Measurements from ENCODE around the gene C5AR2. TPM values are rescaled to one million over a fixed set of nuclear protein-coding genes. Genes with fewer than 3 reads are reported as not detected.

C5AR2 gene
- total RNA-seq, 2 donors from 2014 or later: not detected

- no peak for TF ChIP-seq CTCF (conservative IDR thresholded peaks at IDR 0.05)
- no peak overlapping the region for H3K4me3 Mint-ChIP-seq
- no peak overlapping the region for H3K27ac Mint-ChIP-seq
- no peaks in the 10 kb centered on the region for H3K36me3 ChIP-seq (ENCODE audit: control insufficient read depth, insufficient read depth, low read length)
- WGBS, 2 experiments (ENCODE audit: insufficient coverage in 1 of 2, insufficient read length in 1 of 2): 86 to 88% methylated on average over 5 to 10 of the region's 10 CpGs
- no peaks in the 10 kb centered on the region for H3K9me3 ChIP-seq (ENCODE audit: control insufficient read depth, low read length)
- H3K4me1 ChIP-seq (ENCODE audit: control insufficient read depth, insufficient read depth, low read length): no peaks in the 10 kb centered on the region
- DNase-seq: no peak
- H3K9me3 Mint-ChIP-seq: no peaks in the 10 kb centered on the region
- no peak overlapping the region for H3K9ac ChIP-seq (ENCODE audit: extremely low read depth, low read length, poor library complexity, severe bottlenecking)
- H3K36me3 Mint-ChIP-seq (ENCODE audit: low read depth): no peaks in the 10 kb centered on the region
- no peaks in the 10 kb centered on the region for H3K27me3 ChIP-seq (ENCODE audit: control insufficient read depth, insufficient read depth, low read length, poor library complexity, severe bottlenecking)
- no peaks in the 10 kb centered on the region for H3K27me3 Mint-ChIP-seq (ENCODE audit: insufficient read depth)
- H3K4me1 Mint-ChIP-seq: no peaks in the 10 kb centered on the region
- no peak overlapping the region for H3K27ac ChIP-seq (ENCODE audit: low read depth, low read length)
- H3K4me3 ChIP-seq (ENCODE audit: low read length): no peak overlapping the region
These were observed 7.4 kb downstream of the C5AR2 start for GRCh38 chr19:47339196-47339880.

- H3K4me1 Mint-ChIP-seq: no peaks in the 10 kb centered on the region
- H3K4me3 ChIP-seq (ENCODE audit: low read length): no peak overlapping the region
- no peak overlapping the region for H3K27ac Mint-ChIP-seq
- no peaks in the 10 kb centered on the region for H3K9me3 Mint-ChIP-seq
- no peaks in the 10 kb centered on the region for H3K36me3 Mint-ChIP-seq (ENCODE audit: low read depth)
- no peaks in the 10 kb centered on the region for H3K4me1 ChIP-seq (ENCODE audit: control insufficient read depth, insufficient read depth, low read length)
- 93 to 94% methylated on average over 25 to 29 of the region's 29 CpGs for WGBS, 2 experiments (ENCODE audit: insufficient coverage in 1 of 2, insufficient read length in 1 of 2)
- no peaks in the 10 kb centered on the region for H3K36me3 ChIP-seq (ENCODE audit: control insufficient read depth, insufficient read depth, low read length)
- no peak overlapping the region for H3K27ac ChIP-seq (ENCODE audit: low read depth, low read length)
- no peak overlapping the region for H3K9ac ChIP-seq (ENCODE audit: extremely low read depth, low read length, poor library complexity, severe bottlenecking)
- H3K27me3 ChIP-seq (ENCODE audit: control insufficient read depth, insufficient read depth, low read length, poor library complexity, severe bottlenecking): no peaks in the 10 kb centered on the region
- no peaks in the 10 kb centered on the region for H3K27me3 Mint-ChIP-seq (ENCODE audit: insufficient read depth)
- H3K4me3 Mint-ChIP-seq: no peak overlapping the region
- no peak for DNase-seq
- TF ChIP-seq CTCF (conservative IDR thresholded peaks at IDR 0.05): no peak
- H3K9me3 ChIP-seq (ENCODE audit: control insufficient read depth, low read length): no peaks in the 10 kb centered on the region
These were observed 8.7 kb downstream of the C5AR2 start for GRCh38 chr19:47340477-47341208.

GRCh38 chr19:47341734-47342133 lies 9.8 kb downstream of the C5AR2 start:
- H3K4me1 ChIP-seq (ENCODE audit: control insufficient read depth, insufficient read depth, low read length): no peaks in the 10 kb centered on the region
- WGBS, 2 experiments (ENCODE audit: insufficient coverage in 1 of 2, insufficient read length in 1 of 2): 87 to 100% methylated on average over 2 to 4 of the region's 4 CpGs
- H3K36me3 ChIP-seq (ENCODE audit: control insufficient read depth, insufficient read depth, low read length): no peaks in the 10 kb centered on the region
- H3K36me3 Mint-ChIP-seq (ENCODE audit: low read depth): no peaks in the 10 kb centered on the region
- no peak overlapping the region for H3K4me3 ChIP-seq (ENCODE audit: low read length)
- no peak overlapping the region for H3K27ac ChIP-seq (ENCODE audit: low read depth, low read length)
- H3K4me1 Mint-ChIP-seq: no peaks in the 10 kb centered on the region
- no peak for DNase-seq
- H3K27me3 ChIP-seq (ENCODE audit: control insufficient read depth, insufficient read depth, low read length, poor library complexity, severe bottlenecking): no peaks in the 10 kb centered on the region
- no peak overlapping the region for H3K4me3 Mint-ChIP-seq
- H3K9ac ChIP-seq (ENCODE audit: extremely low read depth, low read length, poor library complexity, severe bottlenecking): no peak overlapping the region
- H3K9me3 ChIP-seq (ENCODE audit: control insufficient read depth, low read length): no peaks in the 10 kb centered on the region
- no peak overlapping the region for H3K27ac Mint-ChIP-seq
- no peak for TF ChIP-seq CTCF (conservative IDR thresholded peaks at IDR 0.05)
- no peaks in the 10 kb centered on the region for H3K9me3 Mint-ChIP-seq
- H3K27me3 Mint-ChIP-seq (ENCODE audit: insufficient read depth): no peaks in the 10 kb centered on the region

Measured in endodermal cell (in vitro differentiated cells).